ENCODE measurements around the gene ZNF148.

The ZNF148 gene

DNA sequence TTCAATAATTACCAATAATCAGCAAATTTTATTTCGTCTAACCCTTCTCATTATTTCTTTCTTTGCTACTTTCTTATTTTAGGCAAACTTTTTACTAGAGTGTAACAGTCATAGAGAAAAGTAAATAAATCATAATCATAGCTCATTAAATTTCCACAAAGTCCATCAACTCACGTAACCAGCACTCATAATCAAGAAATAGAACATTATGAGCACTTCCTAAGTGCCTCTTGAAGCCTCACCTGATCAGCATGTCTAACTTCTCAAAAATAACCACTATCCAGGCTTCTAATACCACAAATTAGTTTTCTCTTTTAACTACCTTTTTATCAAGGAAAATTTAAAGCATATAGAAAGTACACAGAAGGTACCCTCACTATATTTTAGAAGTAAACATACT is 124.2 kb downstream of the ZNF148 start:
- no peak overlapping the region for H3K27ac ChIP-seq (ENCODE audit: low read depth, low read length, severe bottlenecking)
- no peaks in the 10 kb centered on the region for H3K36me3 ChIP-seq (ENCODE audit: control insufficient read depth, insufficient read depth, low read length)
- no peaks in the 10 kb centered on the region for H3K9me3 ChIP-seq (ENCODE audit: control insufficient read depth, low read length)
- H3K4me1 ChIP-seq (ENCODE audit: control insufficient read depth, insufficient read depth, low read length, poor library complexity, severe bottlenecking) = no peaks in the 10 kb centered on the region
- no peak overlapping the region for H3K4me3 ChIP-seq (ENCODE audit: extremely low read depth, insufficient read depth, low read length, poor library complexity, severe bottlenecking)
- WGBS, 2 experiments (ENCODE audit: insufficient coverage in 2 of 2) = 100% methylated on average over 1 of the region's 2 CpGs

DNA sequence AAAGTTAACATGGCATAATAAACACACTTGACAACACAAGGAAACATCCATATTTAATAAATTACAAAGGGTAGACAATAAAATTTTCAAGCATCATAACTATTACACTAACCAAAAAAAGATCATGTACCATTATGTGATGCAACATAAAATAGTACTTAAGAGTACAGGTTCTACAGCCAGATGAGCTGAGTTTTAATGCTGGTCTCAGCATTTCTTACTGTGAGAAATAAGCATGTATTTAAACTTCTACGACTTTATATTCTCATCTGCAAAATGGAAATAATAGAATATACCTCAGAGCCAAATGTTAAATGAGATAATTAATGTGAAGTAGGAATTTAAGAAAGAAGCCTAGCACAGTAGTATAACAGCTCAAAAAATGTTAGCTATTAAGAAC is 128.9 kb downstream of the ZNF148 start:
- WGBS, 2 experiments (ENCODE audit: insufficient coverage in 2 of 2) = no CpG with 5 or more reads among the region's 1 CpG
- Histone ChIP-seq H3K4me3 (ENCODE audit: extremely low read depth, insufficient read depth, low read length, poor library complexity, severe bottlenecking) (no peak overlapping the region), H3K27ac (ENCODE audit: low read depth, low read length, severe bottlenecking) (no peak overlapping the region), H3K9me3 (ENCODE audit: control insufficient read depth, low read length) (no peaks in the 10 kb centered on the region), H3K4me1 (ENCODE audit: control insufficient read depth, insufficient read depth, low read length, poor library complexity, severe bottlenecking) (no peaks in the 10 kb centered on the region), H3K36me3 (ENCODE audit: control insufficient read depth, insufficient read depth, low read length) (peaks cover 3% of the 10 kb centered on the region)

DNA sequence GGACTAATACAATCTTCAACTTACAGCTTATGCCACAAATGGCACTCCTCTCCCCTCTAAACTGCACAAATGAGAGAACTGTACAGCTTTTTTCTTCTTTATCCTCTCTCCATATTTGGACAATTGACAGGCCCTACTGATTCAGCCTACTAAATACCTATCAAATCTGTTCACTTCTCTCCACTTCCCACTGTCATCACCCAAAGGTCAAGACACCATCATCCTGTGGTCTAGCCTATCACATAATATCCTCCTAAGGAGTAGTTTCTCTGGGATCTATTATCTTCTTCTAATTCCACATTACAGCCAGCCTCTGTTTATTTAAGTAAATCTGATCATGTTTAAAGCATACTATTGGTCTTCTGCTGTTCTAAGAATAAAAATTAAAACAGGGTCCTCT is 129.6 kb downstream of the ZNF148 start:
- no peak overlapping the region for H3K27ac ChIP-seq (ENCODE audit: low read depth, low read length, severe bottlenecking)
- no peak overlapping the region for H3K4me3 ChIP-seq (ENCODE audit: extremely low read depth, insufficient read depth, low read length, poor library complexity, severe bottlenecking)
- H3K4me1 ChIP-seq (ENCODE audit: control insufficient read depth, insufficient read depth, low read length, poor library complexity, severe bottlenecking) = no peaks in the 10 kb centered on the region
- no peaks in the 10 kb centered on the region for H3K9me3 ChIP-seq (ENCODE audit: control insufficient read depth, low read length)
- peaks cover 3% of the 10 kb centered on the region for H3K36me3 ChIP-seq (ENCODE audit: control insufficient read depth, insufficient read depth, low read length)

DNA sequence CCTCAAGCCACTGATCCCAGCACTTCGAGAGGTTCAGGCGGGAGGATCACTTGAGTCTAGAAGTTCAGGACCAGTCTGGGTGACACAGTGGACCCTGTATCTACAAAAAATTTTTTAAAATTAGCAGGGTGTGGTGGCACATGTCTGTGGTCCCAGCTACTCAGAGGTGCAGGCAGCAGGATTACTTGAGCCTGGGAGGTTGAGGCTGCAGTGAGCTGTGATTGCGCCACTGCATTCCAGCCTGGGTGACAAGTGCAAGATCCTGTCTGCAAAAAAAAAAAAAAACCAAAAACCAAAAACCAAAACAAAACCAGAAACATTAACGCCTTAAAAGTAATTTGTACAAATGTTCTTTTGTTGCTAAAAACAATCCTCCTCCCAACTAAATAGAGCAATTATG is 134.6 kb downstream of the ZNF148 start:
- Histone ChIP-seq H3K4me3 (ENCODE audit: extremely low read depth, insufficient read depth, low read length, poor library complexity, severe bottlenecking) (no peak overlapping the region), H3K9me3 (ENCODE audit: control insufficient read depth, low read length) (no peaks in the 10 kb centered on the region), H3K36me3 (ENCODE audit: control insufficient read depth, insufficient read depth, low read length) (peaks cover 7% of the 10 kb centered on the region), H3K4me1 (ENCODE audit: control insufficient read depth, insufficient read depth, low read length, poor library complexity, severe bottlenecking) (no peaks in the 10 kb centered on the region), H3K27ac (ENCODE audit: low read depth, low read length, severe bottlenecking) (no peak overlapping the region)
- WGBS, 2 experiments (ENCODE audit: insufficient coverage in 2 of 2) = 69 to 100% methylated on average over 1 to 2 of the region's 4 CpGs

DNA sequence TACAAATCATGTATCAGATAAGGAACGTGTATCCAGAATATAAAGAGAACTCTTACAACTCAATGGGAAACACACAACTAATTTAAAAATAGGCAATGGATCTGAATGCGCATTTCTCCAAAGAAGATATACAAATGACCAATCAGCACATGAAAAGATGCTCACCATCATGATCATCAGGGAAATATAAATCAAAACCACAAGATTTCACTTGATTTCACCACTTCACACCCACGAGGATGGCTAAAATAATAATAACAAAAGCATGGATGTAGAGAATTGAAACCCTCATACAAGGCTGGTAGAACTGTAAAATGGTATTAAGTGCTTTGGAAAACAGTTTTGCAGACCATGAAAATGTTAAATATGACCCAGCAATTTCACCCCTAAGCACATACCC is 135.9 kb downstream of the ZNF148 start:
- WGBS, 2 experiments (ENCODE audit: insufficient coverage in 2 of 2) = 100% methylated on average over 1 of the region's 3 CpGs; no CpG with 5 or more reads in 1 of the 2 experiments
- peaks cover 7% of the 10 kb centered on the region for H3K36me3 ChIP-seq (ENCODE audit: control insufficient read depth, insufficient read depth, low read length)
- H3K9me3 ChIP-seq (ENCODE audit: control insufficient read depth, low read length) = no peaks in the 10 kb centered on the region
- H3K27ac ChIP-seq (ENCODE audit: low read depth, low read length, severe bottlenecking) = no peak overlapping the region
- H3K4me1 ChIP-seq (ENCODE audit: control insufficient read depth, insufficient read depth, low read length, poor library complexity, severe bottlenecking) = no peaks in the 10 kb centered on the region
- H3K4me3 ChIP-seq (ENCODE audit: extremely low read depth, insufficient read depth, low read length, poor library complexity, severe bottlenecking) = no peak overlapping the region

DNA sequence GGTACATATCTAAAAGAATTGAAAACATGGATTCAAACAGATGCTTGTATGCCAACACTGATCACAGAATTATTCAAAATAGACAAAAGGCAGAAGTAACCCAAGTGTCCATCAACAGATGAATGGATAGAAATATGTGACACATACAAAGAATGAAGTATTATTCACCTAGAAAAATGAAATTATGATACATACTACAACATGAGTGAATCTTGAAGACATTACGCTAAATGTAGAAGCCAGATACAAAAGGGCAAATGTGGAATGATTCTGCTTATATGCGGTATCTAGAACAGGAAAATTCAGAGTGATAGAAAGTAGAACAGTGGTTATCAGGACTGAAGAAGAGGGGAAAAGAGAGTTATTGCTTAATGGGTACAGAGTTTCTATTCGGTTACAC is 136.4 kb downstream of the ZNF148 start:
- peaks cover 8% of the 10 kb centered on the region for H3K36me3 ChIP-seq (ENCODE audit: control insufficient read depth, insufficient read depth, low read length)
- no peaks in the 10 kb centered on the region for H3K9me3 ChIP-seq (ENCODE audit: control insufficient read depth, low read length)
- WGBS, 2 experiments (ENCODE audit: insufficient coverage in 2 of 2) = 93 to 100% methylated on average over 2 of the region's 3 CpGs
- H3K27ac ChIP-seq (ENCODE audit: low read depth, low read length, severe bottlenecking) = no peak overlapping the region
- no peaks in the 10 kb centered on the region for H3K4me1 ChIP-seq (ENCODE audit: control insufficient read depth, insufficient read depth, low read length, poor library complexity, severe bottlenecking)
- H3K4me3 ChIP-seq (ENCODE audit: extremely low read depth, insufficient read depth, low read length, poor library complexity, severe bottlenecking) = no peak overlapping the region

DNA sequence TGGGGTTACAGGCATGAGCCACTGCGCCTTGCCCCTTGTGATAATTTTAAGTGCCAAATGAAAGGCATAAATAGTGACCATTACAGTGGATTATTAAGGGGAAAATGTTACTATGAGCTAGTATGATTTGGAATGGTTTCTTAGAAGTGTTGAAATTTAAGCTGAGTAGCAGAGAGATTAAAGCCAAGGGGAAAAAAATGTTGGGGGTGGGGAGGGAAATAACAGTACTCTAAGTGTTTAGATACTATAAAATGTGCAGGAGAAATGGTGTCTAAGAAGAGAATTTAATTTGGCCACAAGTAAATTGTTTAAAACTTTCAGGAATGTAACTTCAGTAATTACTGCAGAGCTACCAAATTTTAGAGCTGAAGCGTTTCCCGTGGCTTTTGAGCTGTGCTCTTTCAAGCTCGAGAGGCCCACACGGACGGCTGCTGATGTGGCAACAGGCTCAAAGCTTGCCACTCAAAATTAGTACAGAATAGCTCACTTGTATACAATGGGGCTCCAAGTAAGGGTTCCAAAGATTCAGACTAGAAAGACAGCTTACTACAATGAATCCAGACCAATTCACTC is 138.7 kb downstream of the ZNF148 start:
- H3K27ac ChIP-seq (ENCODE audit: low read depth, low read length, severe bottlenecking) = no peak overlapping the region
- H3K4me3 ChIP-seq (ENCODE audit: extremely low read depth, insufficient read depth, low read length, poor library complexity, severe bottlenecking) = no peak overlapping the region
- 87 to 97% methylated on average over 3 to 6 of the region's 6 CpGs for WGBS, 2 experiments (ENCODE audit: insufficient coverage in 2 of 2)
- H3K9me3 ChIP-seq (ENCODE audit: control insufficient read depth, low read length) = no peaks in the 10 kb centered on the region
- H3K4me1 ChIP-seq (ENCODE audit: control insufficient read depth, insufficient read depth, low read length, poor library complexity, severe bottlenecking) = peaks cover 6% of the 10 kb centered on the region
- H3K36me3 ChIP-seq (ENCODE audit: control insufficient read depth, insufficient read depth, low read length) = peaks cover 21% of the 10 kb centered on the region

DNA sequence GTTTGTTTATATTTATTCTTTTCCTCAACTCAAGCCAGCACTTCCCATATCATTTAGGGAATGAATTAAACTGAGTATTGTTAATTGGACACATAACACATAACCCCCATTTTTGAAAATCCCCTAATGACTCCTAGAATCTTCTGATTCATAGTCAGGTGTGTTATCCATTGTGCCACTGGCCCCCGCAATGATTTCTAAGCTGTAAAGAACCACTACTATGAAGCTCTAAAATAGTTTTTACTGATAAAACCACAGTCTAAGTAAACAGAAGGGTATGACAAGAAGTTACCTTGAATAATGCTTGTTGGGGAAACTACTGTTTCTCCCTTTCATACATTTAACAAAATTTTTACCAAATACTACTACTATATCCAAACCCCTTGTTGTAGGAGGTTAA is 140.3 kb downstream of the ZNF148 start:
- no CpG with 5 or more reads among the region's 1 CpG for WGBS, 2 experiments (ENCODE audit: insufficient coverage in 2 of 2)
- H3K4me3 ChIP-seq (ENCODE audit: extremely low read depth, insufficient read depth, low read length, poor library complexity, severe bottlenecking) = no peak overlapping the region

DNA sequence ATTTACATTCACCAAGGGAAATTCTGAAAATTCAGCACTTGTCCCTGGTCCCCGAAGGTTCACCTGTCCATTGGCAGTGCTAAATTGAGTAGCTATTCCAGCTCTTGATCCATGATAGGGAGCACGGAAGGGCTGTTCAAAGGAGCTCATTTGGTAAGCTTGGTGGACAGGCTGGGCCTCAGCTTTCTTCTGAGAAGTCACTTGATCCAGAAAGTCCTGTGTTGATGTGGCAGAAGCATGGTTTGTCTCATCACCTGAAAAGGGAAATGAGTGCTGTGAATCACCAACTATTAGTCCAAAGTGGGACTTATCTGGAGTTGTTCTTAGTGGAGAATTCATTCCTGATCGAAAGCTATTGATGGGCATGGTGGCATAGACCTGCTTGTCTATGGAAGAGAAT is 142.7 kb downstream of the ZNF148 start:
- Histone ChIP-seq H3K9me3 (ENCODE audit: control insufficient read depth, low read length) (no peaks in the 10 kb centered on the region), H3K4me3 (ENCODE audit: extremely low read depth, insufficient read depth, low read length, poor library complexity, severe bottlenecking) (no peak overlapping the region), H3K4me1 (ENCODE audit: control insufficient read depth, insufficient read depth, low read length, poor library complexity, severe bottlenecking) (peaks cover 6% of the 10 kb centered on the region), H3K27ac (ENCODE audit: low read depth, low read length, severe bottlenecking) (no peak overlapping the region), H3K36me3 (ENCODE audit: control insufficient read depth, insufficient read depth, low read length) (peaks cover 20% of the 10 kb centered on the region)
- WGBS, 2 experiments (ENCODE audit: insufficient coverage in 2 of 2) = 100% methylated on average over 1 to 2 of the region's 3 CpGs

More for the DNA sequence above, 140.3 kb downstream of the ZNF148 start:
- Histone ChIP-seq H3K36me3 (ENCODE audit: control insufficient read depth, insufficient read depth, low read length) (peaks cover 21% of the 10 kb centered on the region), H3K27ac (ENCODE audit: low read depth, low read length, severe bottlenecking) (no peak overlapping the region), H3K4me1 (ENCODE audit: control insufficient read depth, insufficient read depth, low read length, poor library complexity, severe bottlenecking) (peaks cover 6% of the 10 kb centered on the region), H3K9me3 (ENCODE audit: control insufficient read depth, low read length) (no peaks in the 10 kb centered on the region)

DNA sequence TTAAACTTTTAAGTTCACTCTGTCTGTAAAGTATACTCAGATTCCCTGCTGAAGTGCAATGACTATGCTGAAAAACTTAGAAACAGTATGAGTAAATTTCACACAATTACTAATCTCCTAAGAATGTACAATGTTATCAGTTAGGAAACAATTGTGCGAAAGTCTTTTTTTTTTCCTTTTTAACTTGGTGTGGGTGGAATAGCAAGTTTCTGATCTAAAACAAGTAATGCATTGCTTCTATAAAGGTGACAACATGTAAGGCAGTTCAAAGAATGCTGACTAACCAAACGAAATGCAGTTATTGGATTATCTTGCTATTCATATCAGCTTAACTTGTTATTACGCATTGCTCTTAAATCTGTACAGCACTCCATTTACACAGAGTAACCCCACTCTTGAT is 143.2 kb downstream of the ZNF148 start:
- Histone ChIP-seq H3K27ac (ENCODE audit: low read depth, low read length, severe bottlenecking) (peak overlapping the region; percentile 19), H3K9me3 (ENCODE audit: control insufficient read depth, low read length) (no peaks in the 10 kb centered on the region), H3K4me3 (ENCODE audit: extremely low read depth, insufficient read depth, low read length, poor library complexity, severe bottlenecking) (no peak overlapping the region), H3K4me1 (ENCODE audit: control insufficient read depth, insufficient read depth, low read length, poor library complexity, severe bottlenecking) (peaks cover 6% of the 10 kb centered on the region), H3K36me3 (ENCODE audit: control insufficient read depth, insufficient read depth, low read length) (peaks cover 17% of the 10 kb centered on the region)
- 92 to 100% methylated on average over 2 of the region's 3 CpGs for WGBS, 2 experiments (ENCODE audit: insufficient coverage in 2 of 2)

DNA sequence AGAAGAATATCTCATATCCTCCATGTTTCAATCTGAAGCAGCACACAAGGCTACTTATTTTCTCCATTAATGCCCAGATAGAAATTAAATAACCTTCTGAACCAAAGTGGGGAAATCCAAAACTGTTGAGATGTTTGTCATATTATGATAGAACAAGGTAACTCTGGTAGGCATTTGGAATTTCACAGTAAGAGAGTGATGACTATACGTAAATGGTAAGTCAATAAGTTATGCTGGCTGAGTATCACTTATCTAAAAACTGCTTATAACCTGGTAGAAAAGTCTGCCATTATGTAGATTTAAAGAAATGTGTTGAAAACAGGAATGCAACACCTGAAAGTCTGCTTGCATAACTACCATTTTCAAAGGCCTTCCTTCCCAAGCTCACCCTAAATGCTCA is 145.4 kb downstream of the ZNF148 start:
- no peak overlapping the region for H3K4me3 ChIP-seq (ENCODE audit: extremely low read depth, insufficient read depth, low read length, poor library complexity, severe bottlenecking)
- 100% methylated on average over 1 of the region's 1 CpG for WGBS, 2 experiments (ENCODE audit: insufficient coverage in 2 of 2)
- H3K4me1 ChIP-seq (ENCODE audit: control insufficient read depth, insufficient read depth, low read length, poor library complexity, severe bottlenecking) = peaks cover 6% of the 10 kb centered on the region
- H3K27ac ChIP-seq (ENCODE audit: low read depth, low read length, severe bottlenecking) = no peak overlapping the region
- H3K9me3 ChIP-seq (ENCODE audit: control insufficient read depth, low read length) = no peaks in the 10 kb centered on the region
- H3K36me3 ChIP-seq (ENCODE audit: control insufficient read depth, insufficient read depth, low read length) = peaks cover 17% of the 10 kb centered on the region
